IMR-90 (cell line): ENCODE data around the gene MARCHF3. TPM values are rescaled to one million over a fixed set of nuclear protein-coding genes. Genes with fewer than 3 reads are reported as not detected.

Source experiments
- ATAC-seq: fragments of 200-7000 bp; cut with Tn5 transposase; 2 replicates; pipeline ENCODE4 v1.9.1; 2020; ENCODE audit warnings: low read depth, mild to moderate bottlenecking, moderate library complexity
- BruUV-seq: library from RNA; stranded (reverse); fragments of 400-500 nt; replicated peaks from 2 replicates; lab custom pipeline; 2021; lab: Mats Ljungman, UMichigan
- CTCF ChIA-PET: fragments of 300-600 bp; formaldehyde crosslinking; extraction: SDS; loops from one replicate; lab custom pipeline; 2021; ENCODE audit warnings: antibody characterized with exemption; lab: Yijun Ruan, JAX
- POLR2A ChIA-PET: fragments of 300-600 bp; sonication (Branson Sonifier 250); formaldehyde crosslinking; loops from one replicate; lab custom pipeline; 2022; ENCODE audit warnings: antibody characterized with exemption; ENCODE audit not compliant: unreplicated experiment; lab: Charles Lee
- DNase-seq: peaks from one replicate; pipeline ENCODE4 v3.0.0; 2013
- H2AFZ ChIP-seq: replicated peaks from 2 replicates; pipeline ENCODE3; 2013; ENCODE audit warnings: low read length, mild to moderate bottlenecking; ENCODE audit not compliant: poor library complexity
- H2AK5ac ChIP-seq: 2 replicates; pipeline ENCODE4 v1.6.1; 2013; ENCODE audit warnings: low read depth, low read length, inconsistent platforms
- H2AK9ac ChIP-seq: replicated peaks from 2 replicates; pipeline ENCODE3; 2013; ENCODE audit warnings: mild to moderate bottlenecking, low read depth, low read length, moderate library complexity; ENCODE audit not compliant: poor library complexity
- H2BK120ac ChIP-seq: 2 replicates; pipeline ENCODE4 v1.6.1; 2013; ENCODE audit warnings: low read depth, low read length, inconsistent platforms
- H2BK15ac ChIP-seq: 3 replicates; pipeline ENCODE4 v1.6.1; 2013; ENCODE audit warnings: low read depth, low read length, inconsistent platforms
- H2BK20ac ChIP-seq: 2 replicates; pipeline ENCODE4 v1.6.1; 2013; ENCODE audit warnings: low read depth, mild to moderate bottlenecking, inconsistent platforms, low read length, moderate library complexity
- H2BK5ac ChIP-seq: 2 replicates; pipeline ENCODE4 v1.6.1; 2013; ENCODE audit warnings: mild to moderate bottlenecking, low read depth, low read length, inconsistent platforms; ENCODE audit not compliant: poor library complexity, severe bottlenecking
- H3K14ac ChIP-seq: replicated peaks from 2 replicates; pipeline ENCODE4 v1.6.1; 2013; ENCODE audit warnings: low read depth, low read length, inconsistent platforms
- H3K18ac ChIP-seq: 2 replicates; pipeline ENCODE4 v1.6.1; 2013; ENCODE audit warnings: low read depth, low read length, control low read depth
- H3K23ac ChIP-seq: 2 replicates; pipeline ENCODE4 v1.6.1; 2013; ENCODE audit warnings: low read depth, low read length, inconsistent platforms
- H3K27ac ChIP-seq: 2 replicates; pipeline ENCODE4 v1.5.1; 2013; ENCODE audit warnings: mild to moderate bottlenecking, control low read depth, low read length; ENCODE audit not compliant: insufficient read depth
- H3K27me3 ChIP-seq: 2 replicates; pipeline ENCODE4 v1.6.1; 2013; ENCODE audit warnings: low read length; ENCODE audit not compliant: control insufficient read depth, insufficient read depth
- H3K36me3 ChIP-seq: 2 replicates; pipeline ENCODE4 v1.6.1; 2013; ENCODE audit warnings: low read length, mixed read lengths; ENCODE audit not compliant: control insufficient read depth, insufficient read depth
- H3K4ac ChIP-seq: 2 replicates; pipeline ENCODE4 v1.6.1; 2013; ENCODE audit warnings: low read depth, low read length, inconsistent platforms
- H3K4me1 ChIP-seq: 2 replicates; pipeline ENCODE4 v1.6.1; 2013; ENCODE audit warnings: low read length, mixed read lengths; ENCODE audit not compliant: control insufficient read depth, insufficient read depth
- H3K4me2 ChIP-seq: 2 replicates; pipeline ENCODE4 v1.6.1; 2013; ENCODE audit warnings: low read depth, mild to moderate bottlenecking, control low read depth, low read length, moderate library complexity
- H3K4me3 ChIP-seq: 2 replicates; pipeline ENCODE4 v1.5.1; 2013; ENCODE audit warnings: low read depth, mild to moderate bottlenecking, control low read depth, low read length, moderate library complexity; ENCODE audit not compliant: insufficient read depth
- H3K56ac ChIP-seq: 2 replicates; pipeline ENCODE4 v1.6.1; 2013; ENCODE audit warnings: low read length, inconsistent platforms; ENCODE audit not compliant: insufficient read depth; ENCODE audit errors: extremely low read depth
- H3K79me1 ChIP-seq, 2 experiments: 2 replicates each; pipeline ENCODE4 v1.6.1; 2013; ENCODE audit warnings: low read length in 2 of 2, inconsistent platforms in 1 of 2, low read depth in 1 of 2
- H3K9ac ChIP-seq: 2 replicates; pipeline ENCODE4 v1.6.1; 2013; ENCODE audit warnings: low read depth, low read length, control low read depth
- H3K9me1 ChIP-seq: 2 replicates; pipeline ENCODE4 v1.6.1; 2013; ENCODE audit warnings: low read length, inconsistent platforms; ENCODE audit not compliant: insufficient read depth
- H3K9me3 ChIP-seq: 2 replicates; pipeline ENCODE4 v1.6.1; 2013; ENCODE audit warnings: low read length; ENCODE audit not compliant: control insufficient read depth, insufficient read depth
- H4K20me1 ChIP-seq: 2 replicates; pipeline ENCODE4 v1.6.1; 2013; ENCODE audit warnings: low read length, inconsistent platforms; ENCODE audit not compliant: insufficient read depth
- H4K5ac ChIP-seq: 2 replicates; pipeline ENCODE4 v1.6.1; 2013; ENCODE audit warnings: mild to moderate bottlenecking, low read depth, low read length, control low read depth
- H4K8ac ChIP-seq, 2 experiments: 2 replicates each; pipeline ENCODE4 v1.6.1; 2013; ENCODE audit warnings: low read depth in 2 of 2, low read length in 2 of 2, control low read depth in 1 of 2, inconsistent platforms in 1 of 2
- H4K91ac ChIP-seq: 2 replicates; pipeline ENCODE4 v1.6.1; 2013; ENCODE audit warnings: low read depth, low read length, inconsistent platforms; ENCODE audit not compliant: insufficient read depth
- BHLHE40 ChIP-seq: fragments of 150-350 bp; IDR thresholded peaks from 2 replicates; pipeline ENCODE4 v1.6.1; 2016; ENCODE audit warnings: mild to moderate bottlenecking, low read depth, low read length
- CEBPB ChIP-seq: IDR thresholded peaks from 2 replicates; pipeline ENCODE4 v1.6.1; 2012; ENCODE audit warnings: low read depth, low read length, improper control_type of control experiment
- CHD1 ChIP-seq: IDR thresholded peaks from 2 replicates; pipeline ENCODE4 v1.6.1; 2012; ENCODE audit warnings: low read depth, low read length, improper control_type of control experiment
- FOS ChIP-seq: fragments of 150-350 bp; IDR thresholded peaks from 2 replicates; pipeline ENCODE4 v1.6.1; 2016; ENCODE audit warnings: low read depth, low read length
- MAFK ChIP-seq: IDR thresholded peaks from 2 replicates; pipeline ENCODE4 v1.6.1; 2012; ENCODE audit warnings: low read depth, low read length, improper control_type of control experiment
- MAZ ChIP-seq: IDR thresholded peaks from 2 replicates; pipeline ENCODE4 v1.6.1; 2012; ENCODE audit warnings: low read depth, mild to moderate bottlenecking, low read length, improper control_type of control experiment, moderate library complexity, borderline replicate concordance
- MXI1 ChIP-seq: IDR thresholded peaks from 2 replicates; pipeline ENCODE4 v1.6.1; 2012; ENCODE audit warnings: low read depth, mild to moderate bottlenecking, low read length, moderate library complexity, borderline replicate concordance
- NFE2L2 ChIP-seq: fragments of 150-350 bp; IDR thresholded peaks from 2 replicates; pipeline ENCODE4 v1.6.1; 2016; ENCODE audit warnings: low read depth, mild to moderate bottlenecking, low read length
- POLR2A ChIP-seq: IDR thresholded peaks from 2 replicates; pipeline ENCODE4 v1.6.1; 2012; ENCODE audit warnings: mild to moderate bottlenecking, low read depth, low read length
- RAD21 ChIP-seq: IDR thresholded peaks from 2 replicates; pipeline ENCODE4 v1.6.1; 2012; ENCODE audit warnings: low read length, improper control_type of control experiment
- RCOR1 ChIP-seq: IDR thresholded peaks from 2 replicates; pipeline ENCODE4 v1.6.1; 2012; ENCODE audit warnings: mild to moderate bottlenecking, low read length, improper control_type of control experiment; ENCODE audit not compliant: insufficient replicate concordance
- RFX5 ChIP-seq: IDR thresholded peaks from 2 replicates; pipeline ENCODE4 v1.8.0; 2012; ENCODE audit warnings: low read depth, mild to moderate bottlenecking, low read length, moderate library complexity
- SMC3 ChIP-seq: fragments of 150-350 bp; IDR thresholded peaks from 2 replicates; pipeline ENCODE4 v1.6.1; 2016; ENCODE audit warnings: low read depth, mild to moderate bottlenecking, antibody characterized with exemption, low read length, moderate library complexity
- WGBS, 2 experiments: methylation state at CpG; one replicate each; pipeline versions ENCODE4 v1.1.5 to v1.1.7; 2013; ENCODE audit warnings: missing lambda C conversion rate in 2 of 2; ENCODE audit not compliant: insufficient read length in 1 of 2; ENCODE audit errors: extremely low coverage in 2 of 2; 5-methylcytosine and 5-hydroxymethylcytosine counted together
- dilution Hi-C: fragments of 300-500 bp; cut with HindIII; formaldehyde crosslinking; loops from one replicate; pipeline ENCODE4 v1.14.3; 2018; ENCODE audit warnings: low sequenced_read_pairs; ENCODE audit not compliant: unreplicated experiment
- in situ Hi-C: fragments of 300-500 bp; cut with MboI; formaldehyde crosslinking; loops from 3 replicates; pipeline ENCODE4 v1.14.3; 2019; ENCODE audit warnings: low sequenced_read_pairs, inconsistent platforms, mixed read lengths
- intact Hi-C: fragments of 100-400 bp; cut with micrococcal nuclease; formaldehyde crosslinking; loops from 2 replicates; pipeline ENCODE4 v1.10.0; 2022
- polyA plus RNA-seq, 3 experiments: library from polyadenylated mRNA; depleted of rRNA; stranded (reverse); fragments of >200 nt; gene quantifications; 2 replicates each; pipeline ENCODE4 v1.2.3, GENCODE V29; 2012; ENCODE audit warnings: low replicate concordance in 1 of 3
- total RNA-seq: library from RNA; depleted of rRNA; stranded (reverse); fragments of >200 nt; gene quantifications from 2 replicates; pipeline ENCODE4 v1.2.3, GENCODE V29; 2012
- TF ChIP-seq, protein P1 (sequence below): fragments of 150-350 bp; IDR thresholded peaks from 2 replicates; pipeline ENCODE4 v1.6.1; 2016; ENCODE audit warnings: low read depth, mild to moderate bottlenecking, low read length, moderate library complexity, borderline replicate concordance
- TF ChIP-seq, protein P2 (sequence below): conservative IDR thresholded peaks from 2 replicates; pipeline ENCODE4 v1.5.1; 2012; ENCODE audit warnings: mild to moderate bottlenecking, low read depth, low read length, improper control_type of control experiment
- TF ChIP-seq, protein P3 (sequence below): fragments of 150-350 bp; IDR thresholded peaks from 2 replicates; pipeline ENCODE4 v1.6.1; 2017; ENCODE audit warnings: mild to moderate bottlenecking, antibody characterized with exemption, low read length, low read depth

The MARCHF3 gene
- total and polyA plus RNA-seq, 2 of the 4 experiments (the other 2 are of a cell fraction): 11.2 to 18.8 TPM

DNA sequence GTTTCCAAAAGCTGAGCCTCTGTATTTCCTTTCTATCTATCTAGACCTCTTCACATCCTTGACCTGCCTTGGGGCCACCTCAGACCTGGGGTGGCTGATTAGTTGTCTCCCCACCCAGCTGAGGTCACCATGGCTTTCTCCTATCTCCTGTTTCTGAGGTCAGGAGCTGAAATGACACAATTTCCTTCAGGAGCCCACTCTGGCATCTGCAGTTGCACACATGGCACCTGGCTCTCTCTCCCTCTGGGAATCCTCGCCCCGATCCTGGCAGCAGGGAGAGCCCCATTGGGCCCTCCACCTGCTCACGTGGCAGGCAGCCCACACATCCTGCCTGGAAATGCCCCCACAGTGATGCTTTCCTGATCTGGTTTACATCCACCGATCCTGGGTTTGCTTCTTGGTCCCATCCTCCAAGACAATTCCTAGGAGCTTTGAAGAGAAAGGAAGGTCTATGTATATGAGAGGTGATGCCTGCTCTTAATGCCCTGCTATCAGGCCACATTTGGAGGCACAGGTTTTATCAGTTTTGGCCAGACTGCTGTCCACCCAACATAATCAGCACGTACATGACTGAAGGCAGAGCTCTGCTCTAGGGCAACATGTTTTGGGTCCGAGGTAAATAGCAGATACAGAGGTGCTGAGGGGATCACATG is 53.7 kb downstream of the MARCHF3 start:
- dilution Hi-C loops: no loop called here
- H2AFZ ChIP-seq: no peak overlapping the region
- no peak overlapping the region for H2AK9ac ChIP-seq
- ChIA-PET POLR2A (no interaction called here), CTCF (no interaction called here)
- no peaks in the 10 kb centered on the region for H4K20me1 ChIP-seq
- H3K27ac ChIP-seq: no peak overlapping the region
- no peak overlapping the region for H4K91ac ChIP-seq
- no CpG with 5 or more reads among the region's 6 CpGs for whole genome bisulfite sequencing, 2 experiments
- H3K14ac ChIP-seq: no peak overlapping the region
- peaks cover 2% of the 10 kb centered on the region; the same call in 1 of the 2 replicates for H3K9me1 ChIP-seq
- no peak overlapping the region for H2BK120ac ChIP-seq
- no peak overlapping the region for H3K56ac ChIP-seq
- H2AK5ac ChIP-seq: no peak overlapping the region
- no peaks in the 10 kb centered on the region for H3K27me3 ChIP-seq
- H2BK20ac ChIP-seq: no peak overlapping the region
- TF ChIP-seq CHD1 (no peak), NFE2L2 (no peak), SMC3 (no peak), MAFK (no peak), POLR2A (no peak), RCOR1 (no peak), BHLHE40 (no peak), RFX5 (no peak), RAD21 (no peak), FOS (no peak), MXI1 (no peak), MAZ (no peak), CEBPB (no peak)
- TF ChIP-seq, protein P1, sequence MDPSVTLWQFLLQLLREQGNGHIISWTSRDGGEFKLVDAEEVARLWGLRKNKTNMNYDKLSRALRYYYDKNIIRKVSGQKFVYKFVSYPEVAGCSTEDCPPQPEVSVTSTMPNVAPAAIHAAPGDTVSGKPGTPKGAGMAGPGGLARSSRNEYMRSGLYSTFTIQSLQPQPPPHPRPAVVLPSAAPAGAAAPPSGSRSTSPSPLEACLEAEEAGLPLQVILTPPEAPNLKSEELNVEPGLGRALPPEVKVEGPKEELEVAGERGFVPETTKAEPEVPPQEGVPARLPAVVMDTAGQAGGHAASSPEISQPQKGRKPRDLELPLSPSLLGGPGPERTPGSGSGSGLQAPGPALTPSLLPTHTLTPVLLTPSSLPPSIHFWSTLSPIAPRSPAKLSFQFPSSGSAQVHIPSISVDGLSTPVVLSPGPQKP: no peak
- TF ChIP-seq, protein P2, sequence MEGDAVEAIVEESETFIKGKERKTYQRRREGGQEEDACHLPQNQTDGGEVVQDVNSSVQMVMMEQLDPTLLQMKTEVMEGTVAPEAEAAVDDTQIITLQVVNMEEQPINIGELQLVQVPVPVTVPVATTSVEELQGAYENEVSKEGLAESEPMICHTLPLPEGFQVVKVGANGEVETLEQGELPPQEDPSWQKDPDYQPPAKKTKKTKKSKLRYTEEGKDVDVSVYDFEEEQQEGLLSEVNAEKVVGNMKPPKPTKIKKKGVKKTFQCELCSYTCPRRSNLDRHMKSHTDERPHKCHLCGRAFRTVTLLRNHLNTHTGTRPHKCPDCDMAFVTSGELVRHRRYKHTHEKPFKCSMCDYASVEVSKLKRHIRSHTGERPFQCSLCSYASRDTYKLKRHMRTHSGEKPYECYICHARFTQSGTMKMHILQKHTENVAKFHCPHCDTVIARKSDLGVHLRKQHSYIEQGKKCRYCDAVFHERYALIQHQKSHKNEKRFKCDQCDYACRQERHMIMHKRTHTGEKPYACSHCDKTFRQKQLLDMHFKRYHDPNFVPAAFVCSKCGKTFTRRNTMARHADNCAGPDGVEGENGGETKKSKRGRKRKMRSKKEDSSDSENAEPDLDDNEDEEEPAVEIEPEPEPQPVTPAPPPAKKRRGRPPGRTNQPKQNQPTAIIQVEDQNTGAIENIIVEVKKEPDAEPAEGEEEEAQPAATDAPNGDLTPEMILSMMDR: no peak
- TF ChIP-seq, protein P3, sequence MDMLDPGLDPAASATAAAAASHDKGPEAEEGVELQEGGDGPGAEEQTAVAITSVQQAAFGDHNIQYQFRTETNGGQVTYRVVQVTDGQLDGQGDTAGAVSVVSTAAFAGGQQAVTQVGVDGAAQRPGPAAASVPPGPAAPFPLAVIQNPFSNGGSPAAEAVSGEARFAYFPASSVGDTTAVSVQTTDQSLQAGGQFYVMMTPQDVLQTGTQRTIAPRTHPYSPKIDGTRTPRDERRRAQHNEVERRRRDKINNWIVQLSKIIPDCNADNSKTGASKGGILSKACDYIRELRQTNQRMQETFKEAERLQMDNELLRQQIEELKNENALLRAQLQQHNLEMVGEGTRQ: no peak
- H4K5ac ChIP-seq: no peak overlapping the region
- no peak overlapping the region for H3K18ac ChIP-seq
- H3K4ac ChIP-seq: no peak overlapping the region
- no peak overlapping the region for H3K4me3 ChIP-seq
- H3K23ac ChIP-seq: peak overlapping the region; percentile 20; the same call in 1 of the 2 replicates
- H2BK5ac ChIP-seq: no peak overlapping the region
- DNase-seq (no peak), ATAC-seq (no peak)
- in situ Hi-C loops: no loop called here
- H3K4me2 ChIP-seq: no peak overlapping the region
- H3K36me3 ChIP-seq: no peaks in the 10 kb centered on the region
- H4K8ac ChIP-seq: no peak overlapping the region
- peaks cover 4% of the 10 kb centered on the region for H3K4me1 ChIP-seq
- H2BK15ac ChIP-seq: no peak overlapping the region
- peaks cover 3 to 5% of the 10 kb centered on the region in 2 experiments; a peak in 1 of 4 replicates for H3K79me1 ChIP-seq
- no TSS peak for BruUV-seq
- H3K9me3 ChIP-seq: no peaks in the 10 kb centered on the region
- intact Hi-C loops: no loop called here
- no peak overlapping the region for H3K9ac ChIP-seq
